Thyroid gland (tissue), 4 donors: ENCODE measurements around the gene DENND1A.

Experiments
- POLR2A ChIP-seq, 2 donors: fragments of 450-650 bp; IDR thresholded peaks; one replicate each; pipeline ENCODE4 v1.6.1; 2017; ENCODE audit warnings: antibody characterized with exemption in 2 of 2, mild to moderate bottlenecking in 2 of 2, moderate library complexity in 1 of 2
- TF ChIP-seq, protein P1 (sequence below), 6 experiments: fragments of 200-600 bp in 3 of 6; fragments of 450-650 bp in 3 of 6; sonication (generic) in 3 of 6; IDR thresholded peaks; one replicate each; pipeline ENCODE4 v1.5.1; 2016 to 2019; ENCODE audit warnings: antibody characterized with exemption in 6 of 6, mild to moderate bottlenecking in 2 of 6, inconsistent platforms in 1 of 6, moderate library complexity in 1 of 6

DNA sequence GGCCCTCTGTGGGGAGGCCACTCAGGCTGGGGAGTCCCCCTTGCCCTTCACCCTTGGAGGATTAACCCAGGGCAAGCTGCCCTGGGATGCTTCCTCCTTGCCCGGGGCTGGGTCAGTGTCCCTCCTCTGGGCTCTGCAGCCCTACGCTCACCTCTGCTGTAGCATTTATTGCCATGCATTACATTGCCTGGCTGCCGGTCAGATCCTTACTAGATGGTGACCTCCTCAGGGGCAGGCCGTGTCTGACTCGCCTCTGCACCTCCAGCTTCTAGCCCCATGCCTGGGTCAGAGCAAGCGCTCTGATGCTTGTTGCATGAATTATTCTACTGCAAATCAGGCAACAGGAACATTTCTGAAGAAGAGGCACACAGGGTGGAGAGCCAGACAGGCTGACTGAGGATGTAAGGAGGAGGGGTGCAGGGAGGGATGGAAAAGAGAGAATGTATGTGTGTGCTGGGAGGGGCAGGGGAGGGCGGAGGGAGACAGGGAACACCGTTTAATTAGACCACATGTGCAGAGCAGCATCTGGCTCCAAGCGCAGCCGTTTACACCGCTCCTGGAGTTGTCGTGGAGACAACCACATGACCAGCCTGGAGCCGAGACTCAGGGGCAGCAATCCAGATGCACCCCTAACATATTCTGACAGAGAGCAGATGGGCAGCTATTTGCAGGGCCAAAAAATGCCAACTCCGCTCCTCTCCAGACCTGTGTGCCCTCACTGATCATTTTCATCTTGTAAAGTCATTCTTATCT, 456.9 kb downstream of the DENND1A start:
- TF ChIP-seq, protein P1, sequence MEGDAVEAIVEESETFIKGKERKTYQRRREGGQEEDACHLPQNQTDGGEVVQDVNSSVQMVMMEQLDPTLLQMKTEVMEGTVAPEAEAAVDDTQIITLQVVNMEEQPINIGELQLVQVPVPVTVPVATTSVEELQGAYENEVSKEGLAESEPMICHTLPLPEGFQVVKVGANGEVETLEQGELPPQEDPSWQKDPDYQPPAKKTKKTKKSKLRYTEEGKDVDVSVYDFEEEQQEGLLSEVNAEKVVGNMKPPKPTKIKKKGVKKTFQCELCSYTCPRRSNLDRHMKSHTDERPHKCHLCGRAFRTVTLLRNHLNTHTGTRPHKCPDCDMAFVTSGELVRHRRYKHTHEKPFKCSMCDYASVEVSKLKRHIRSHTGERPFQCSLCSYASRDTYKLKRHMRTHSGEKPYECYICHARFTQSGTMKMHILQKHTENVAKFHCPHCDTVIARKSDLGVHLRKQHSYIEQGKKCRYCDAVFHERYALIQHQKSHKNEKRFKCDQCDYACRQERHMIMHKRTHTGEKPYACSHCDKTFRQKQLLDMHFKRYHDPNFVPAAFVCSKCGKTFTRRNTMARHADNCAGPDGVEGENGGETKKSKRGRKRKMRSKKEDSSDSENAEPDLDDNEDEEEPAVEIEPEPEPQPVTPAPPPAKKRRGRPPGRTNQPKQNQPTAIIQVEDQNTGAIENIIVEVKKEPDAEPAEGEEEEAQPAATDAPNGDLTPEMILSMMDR (IDR thresholded peaks at IDR 0.05), result no peak
- TF ChIP-seq POLR2A (IDR thresholded peaks at IDR 0.05), result no peak
